ENCODE measurements around the gene RPS15. TPM values are rescaled to one million over a fixed set of nuclear protein-coding genes. Genes with fewer than 3 reads are reported as not detected.

The RPS15 gene
- total RNA-seq, 6 experiments from 2014 or later: 1,047 to 1,358 (median 1,277) TPM

GRCh38 chr19:1396019-1396767 is 42.0 kb upstream of the RPS15 start:
- no peak overlapping the region for H3K4me3 Mint-ChIP-seq
- H3K4me1 Mint-ChIP-seq (ENCODE audit: low read depth): peaks cover 5% of the 10 kb centered on the region; the same call in 1 of the 2 replicates

GRCh38 chr19:1396768-1397679 is 41.2 kb upstream of the RPS15 start:
- Mint-ChIP-seq H3K36me3 (ENCODE audit: low read depth) (peaks cover 5% of the 10 kb centered on the region; the same call in 1 of the 2 replicates), H3K4me1 (ENCODE audit: low read depth) (peaks cover 5% of the 10 kb centered on the region; the same call in 1 of the 2 replicates), H3K9me3 (no peaks in the 10 kb centered on the region), H3K27ac (no peak overlapping the region; the same call in 1 of the 2 replicates), H3K27me3 (ENCODE audit: insufficient read depth) (0 out of 2 replicates have a peak, but pooled peaks cover 1% of the 10 kb centered on the region), H3K4me3 (no peak overlapping the region)
- TF ChIP-seq, protein P1, sequence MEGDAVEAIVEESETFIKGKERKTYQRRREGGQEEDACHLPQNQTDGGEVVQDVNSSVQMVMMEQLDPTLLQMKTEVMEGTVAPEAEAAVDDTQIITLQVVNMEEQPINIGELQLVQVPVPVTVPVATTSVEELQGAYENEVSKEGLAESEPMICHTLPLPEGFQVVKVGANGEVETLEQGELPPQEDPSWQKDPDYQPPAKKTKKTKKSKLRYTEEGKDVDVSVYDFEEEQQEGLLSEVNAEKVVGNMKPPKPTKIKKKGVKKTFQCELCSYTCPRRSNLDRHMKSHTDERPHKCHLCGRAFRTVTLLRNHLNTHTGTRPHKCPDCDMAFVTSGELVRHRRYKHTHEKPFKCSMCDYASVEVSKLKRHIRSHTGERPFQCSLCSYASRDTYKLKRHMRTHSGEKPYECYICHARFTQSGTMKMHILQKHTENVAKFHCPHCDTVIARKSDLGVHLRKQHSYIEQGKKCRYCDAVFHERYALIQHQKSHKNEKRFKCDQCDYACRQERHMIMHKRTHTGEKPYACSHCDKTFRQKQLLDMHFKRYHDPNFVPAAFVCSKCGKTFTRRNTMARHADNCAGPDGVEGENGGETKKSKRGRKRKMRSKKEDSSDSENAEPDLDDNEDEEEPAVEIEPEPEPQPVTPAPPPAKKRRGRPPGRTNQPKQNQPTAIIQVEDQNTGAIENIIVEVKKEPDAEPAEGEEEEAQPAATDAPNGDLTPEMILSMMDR (IDR thresholded peaks at IDR 0.05): no peak
- no peak for DNase-seq

More at GRCh38 chr19:1396019-1396767, 42.0 kb upstream of the RPS15 start:
- no peak for DNase-seq
- TF ChIP-seq, protein P1 (IDR thresholded peaks at IDR 0.05): no peak
- Mint-ChIP-seq H3K9me3 (no peaks in the 10 kb centered on the region), H3K36me3 (ENCODE audit: low read depth) (peaks cover 8% of the 10 kb centered on the region; the same call in 1 of the 2 replicates), H3K27me3 (ENCODE audit: insufficient read depth) (0 out of 2 replicates have a peak, but pooled peaks cover 1% of the 10 kb centered on the region), H3K27ac (no peak overlapping the region)

DNA sequence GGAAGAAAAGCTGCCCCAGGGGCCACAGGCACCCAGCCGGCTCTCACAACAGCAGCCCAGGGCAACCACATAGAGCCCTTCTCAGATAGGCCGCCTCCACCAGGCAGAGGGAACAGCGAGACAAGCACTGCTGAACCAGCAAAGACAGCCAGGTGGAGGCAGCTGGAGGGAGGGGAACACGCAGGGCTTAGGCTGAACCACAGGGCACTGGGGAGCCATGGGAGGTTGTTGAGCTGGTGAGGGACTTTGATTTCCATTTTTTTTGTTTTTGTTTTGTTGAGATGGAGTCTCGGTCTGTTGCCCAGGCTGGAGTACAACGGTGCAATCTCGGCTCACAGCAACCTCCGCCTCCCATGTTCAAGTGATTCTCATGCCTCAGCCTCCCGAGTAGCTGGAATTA is 40.4 kb upstream of the RPS15 start:
- H3K4me3 Mint-ChIP-seq: no peak overlapping the region
- TF ChIP-seq, protein P1 (IDR thresholded peaks at IDR 0.05): no peak

GRCh38 chr19:1399079-1399478 is 39.1 kb upstream of the RPS15 start:
- H3K36me3 Mint-ChIP-seq (ENCODE audit: low read depth): no peaks in the 10 kb centered on the region; the same call in 1 of the 2 replicates
- TF ChIP-seq, protein P1 (IDR thresholded peaks at IDR 0.05): no peak
- no peak overlapping the region for H3K27ac Mint-ChIP-seq
- peaks cover 15% of the 10 kb centered on the region for H3K4me1 Mint-ChIP-seq (ENCODE audit: low read depth)
- H3K27me3 Mint-ChIP-seq (ENCODE audit: insufficient read depth): 0 out of 2 replicates have a peak, but pooled peaks cover 1% of the 10 kb centered on the region
- H3K4me3 Mint-ChIP-seq: no peak overlapping the region
- DNase-seq: no peak
- H3K9me3 Mint-ChIP-seq: no peaks in the 10 kb centered on the region

More for the DNA sequence above, 40.4 kb upstream of the RPS15 start:
- Mint-ChIP-seq H3K27me3 (ENCODE audit: insufficient read depth) (0 out of 2 replicates have a peak, but pooled peaks cover 1% of the 10 kb centered on the region), H3K27ac (no peak overlapping the region), H3K4me1 (ENCODE audit: low read depth) (peaks cover 9% of the 10 kb centered on the region), H3K36me3 (ENCODE audit: low read depth) (no peaks in the 10 kb centered on the region; the same call in 1 of the 2 replicates), H3K9me3 (no peaks in the 10 kb centered on the region)
- DNase-seq: no peak

DNA sequence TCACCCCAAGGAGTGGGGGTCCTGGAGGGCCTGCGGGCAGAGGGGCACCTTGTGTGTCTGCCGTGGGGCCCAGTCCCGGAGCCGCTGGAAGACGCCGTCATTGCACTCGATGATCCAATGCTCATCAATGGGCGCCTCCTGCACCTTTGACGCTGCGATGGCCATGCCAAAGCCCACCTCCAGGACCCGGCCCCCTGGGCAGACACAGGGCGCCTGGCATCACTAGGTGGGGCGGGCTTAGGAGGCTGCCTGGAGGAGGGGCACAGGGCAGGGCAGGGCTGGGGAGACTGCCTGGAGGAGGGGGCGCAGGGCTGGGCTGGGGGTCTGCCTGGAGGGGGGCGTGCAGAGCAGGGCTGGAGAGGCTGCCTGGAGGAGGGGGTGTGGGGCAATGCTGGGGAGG is 38.5 kb upstream of the RPS15 start:
- TF ChIP-seq, protein P1 (IDR thresholded peaks at IDR 0.05): no peak
- H3K36me3 Mint-ChIP-seq (ENCODE audit: low read depth): no peaks in the 10 kb centered on the region; the same call in 1 of the 2 replicates
- no peaks in the 10 kb centered on the region for H3K9me3 Mint-ChIP-seq
- peaks cover 15% of the 10 kb centered on the region for H3K4me1 Mint-ChIP-seq (ENCODE audit: low read depth)
- no peak overlapping the region for H3K27ac Mint-ChIP-seq
- no peak for DNase-seq
- H3K4me3 Mint-ChIP-seq: no peak overlapping the region
- 0 out of 2 replicates have a peak, but pooled peaks cover 1% of the 10 kb centered on the region for H3K27me3 Mint-ChIP-seq (ENCODE audit: insufficient read depth)
